ENCODE results near the gene RABGAP1L.

DNA sequence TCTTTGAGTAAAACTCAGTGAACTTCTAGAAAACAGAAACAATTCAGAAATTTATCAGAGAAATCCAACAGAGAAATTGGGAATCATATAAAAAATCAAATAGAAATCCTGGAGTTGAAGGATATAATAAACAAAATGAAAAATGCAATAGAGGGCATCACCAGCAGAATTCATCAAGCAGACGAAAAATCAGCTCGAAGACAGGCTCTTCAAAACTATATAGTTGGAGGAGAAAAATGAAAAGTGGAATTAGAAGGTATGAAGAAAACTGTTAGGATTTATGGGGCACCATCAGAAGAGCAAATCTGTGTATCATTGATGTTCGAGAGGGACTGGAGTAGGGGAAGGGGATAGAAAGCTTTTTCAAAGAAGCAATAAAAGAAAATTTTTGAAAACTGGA lies 167.0 kb downstream of the RABGAP1L start:
- TF ChIP-seq, protein P1, sequence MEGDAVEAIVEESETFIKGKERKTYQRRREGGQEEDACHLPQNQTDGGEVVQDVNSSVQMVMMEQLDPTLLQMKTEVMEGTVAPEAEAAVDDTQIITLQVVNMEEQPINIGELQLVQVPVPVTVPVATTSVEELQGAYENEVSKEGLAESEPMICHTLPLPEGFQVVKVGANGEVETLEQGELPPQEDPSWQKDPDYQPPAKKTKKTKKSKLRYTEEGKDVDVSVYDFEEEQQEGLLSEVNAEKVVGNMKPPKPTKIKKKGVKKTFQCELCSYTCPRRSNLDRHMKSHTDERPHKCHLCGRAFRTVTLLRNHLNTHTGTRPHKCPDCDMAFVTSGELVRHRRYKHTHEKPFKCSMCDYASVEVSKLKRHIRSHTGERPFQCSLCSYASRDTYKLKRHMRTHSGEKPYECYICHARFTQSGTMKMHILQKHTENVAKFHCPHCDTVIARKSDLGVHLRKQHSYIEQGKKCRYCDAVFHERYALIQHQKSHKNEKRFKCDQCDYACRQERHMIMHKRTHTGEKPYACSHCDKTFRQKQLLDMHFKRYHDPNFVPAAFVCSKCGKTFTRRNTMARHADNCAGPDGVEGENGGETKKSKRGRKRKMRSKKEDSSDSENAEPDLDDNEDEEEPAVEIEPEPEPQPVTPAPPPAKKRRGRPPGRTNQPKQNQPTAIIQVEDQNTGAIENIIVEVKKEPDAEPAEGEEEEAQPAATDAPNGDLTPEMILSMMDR (IDR thresholded peaks at IDR 0.05): no peak
- TF ChIP-seq POLR2A (IDR thresholded peaks at IDR 0.05): no peak
- TF ChIP-seq POLR2AphosphoS5 (IDR thresholded peaks at IDR 0.05): no peak

Measured in gastroesophageal sphincter (tissue), 3 donors.